Activated CD8-positive, alpha-beta memory T cell treated with anti-CD3 and anti-CD28 coated beads for 48 hours (primary cell): ENCODE measurements around the gene ZNF785.
"Not testable (repeated sequence)": the region's sequence is repeated elsewhere in the genome, so short reads cannot be mapped to it uniquely, and the experiment has no call there.

Source experiments
- DNase-seq, 3 experiments: peaks; one replicate each; pipeline ENCODE4 v3.0.0-alpha.2; 2020; ENCODE audit warnings: low read depth in 2 of 3, low spot score in 2 of 3

Gene ZNF785

GRCh38 chr16:30540916-30541464 is 44.5 kb downstream of the ZNF785 start:
- DNase-seq, result not testable (repeated sequence)

DNA sequence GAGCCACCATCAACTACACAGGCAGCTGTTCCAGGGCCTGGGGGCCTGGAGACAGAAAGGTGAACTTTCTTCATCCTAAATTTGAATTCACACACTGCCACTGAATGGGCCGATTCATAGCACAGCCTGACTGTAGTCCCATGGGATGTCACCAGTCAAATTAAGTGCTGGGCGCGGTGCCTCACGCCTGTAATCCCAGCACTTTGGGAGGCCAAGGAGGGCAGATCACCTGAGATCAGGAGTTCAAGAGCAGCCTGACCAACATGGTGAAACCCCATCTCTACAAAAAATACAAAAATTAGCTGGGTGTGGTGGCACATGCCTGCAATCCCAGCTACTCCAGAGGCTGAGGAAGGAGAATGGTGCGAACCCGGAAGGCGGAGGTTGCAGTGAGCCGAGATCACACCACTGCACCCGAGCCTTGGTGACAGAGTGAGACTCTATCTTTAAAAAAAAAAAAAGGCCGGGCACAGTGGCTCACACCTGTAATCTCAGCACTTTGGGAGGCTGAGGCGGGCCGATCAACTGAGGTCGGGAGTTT is 45.4 kb downstream of the ZNF785 start:
- DNase-seq, result not testable (repeated sequence)

DNA sequence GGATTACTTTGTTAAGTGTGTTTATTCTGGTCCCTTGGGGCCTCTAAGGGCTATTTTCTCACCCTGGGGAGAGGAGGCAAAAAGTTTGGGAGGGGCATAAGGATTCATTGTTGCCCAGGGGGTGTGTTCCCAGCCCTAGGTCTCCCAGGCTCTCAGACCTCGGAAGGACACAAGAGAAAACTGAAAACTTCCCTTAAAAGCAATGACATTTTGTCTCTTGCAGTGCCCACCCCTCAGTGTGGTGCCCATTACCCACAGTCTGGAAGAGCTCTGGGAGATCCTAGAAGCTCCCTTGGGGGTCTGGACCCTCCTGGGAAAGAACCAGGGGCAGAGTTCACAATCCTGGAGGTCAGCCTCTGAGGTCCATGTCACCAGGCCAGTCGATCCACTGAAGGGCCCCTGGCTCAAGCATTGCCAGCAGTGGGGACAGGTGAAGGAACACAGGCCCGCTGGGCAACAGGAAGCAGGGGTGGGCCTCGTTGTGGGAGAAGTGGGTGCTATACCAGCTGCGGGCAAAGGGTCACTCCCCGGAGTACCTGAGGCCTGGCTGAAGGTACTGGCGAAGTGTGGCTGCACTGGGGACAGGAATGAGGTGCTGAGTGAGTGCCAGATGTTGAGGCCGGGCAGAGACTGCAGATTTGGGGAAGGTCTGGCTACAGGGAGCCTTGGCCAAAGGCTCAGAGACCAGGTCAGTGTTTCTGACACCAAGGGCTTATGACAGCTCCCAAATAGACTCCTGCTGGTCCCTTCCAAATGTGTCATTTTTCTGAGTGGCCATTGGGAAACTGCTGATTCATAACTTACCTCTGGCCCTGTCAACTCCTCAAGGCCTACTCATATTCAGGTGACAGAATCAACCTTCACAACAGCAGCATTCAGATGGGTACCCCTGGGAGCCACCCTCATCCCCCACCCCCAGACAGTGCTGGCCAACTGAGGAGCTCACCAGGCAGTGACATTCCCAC is 46.2 kb downstream of the ZNF785 start:
- DNase-seq, result no peak

- DNase-seq, result not testable (repeated sequence)
Measured at GRCh38 chr16:30536391-30537024, 49.0 kb downstream of the ZNF785 start.

DNA sequence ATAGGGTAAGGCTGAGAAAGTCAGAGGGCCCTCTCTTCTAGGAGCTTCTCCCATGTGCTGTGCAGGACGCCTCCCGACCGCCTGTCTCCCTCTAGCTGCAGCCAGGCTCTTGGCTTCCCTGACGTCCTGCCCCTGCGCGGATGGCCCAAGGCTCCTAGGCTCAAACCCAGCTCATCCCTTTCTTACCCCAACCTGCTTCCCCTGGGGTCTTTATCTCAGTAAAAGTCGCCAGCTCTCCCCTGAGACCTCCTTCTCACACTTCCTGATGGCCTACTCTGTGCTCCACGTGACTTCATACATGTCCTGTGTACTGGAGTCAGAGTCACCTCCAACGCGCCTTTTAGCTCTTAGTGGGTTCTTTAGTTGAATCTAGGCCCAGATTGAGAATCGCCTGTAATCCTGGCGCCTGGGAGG is 49.7 kb downstream of the ZNF785 start:
- peak in 2 of 3 experiments; percentile 58 for DNase-seq

- DNase-seq, result no peak
Measured at GRCh38 chr16:30535106-30535776, 50.3 kb downstream of the ZNF785 start.

DNA sequence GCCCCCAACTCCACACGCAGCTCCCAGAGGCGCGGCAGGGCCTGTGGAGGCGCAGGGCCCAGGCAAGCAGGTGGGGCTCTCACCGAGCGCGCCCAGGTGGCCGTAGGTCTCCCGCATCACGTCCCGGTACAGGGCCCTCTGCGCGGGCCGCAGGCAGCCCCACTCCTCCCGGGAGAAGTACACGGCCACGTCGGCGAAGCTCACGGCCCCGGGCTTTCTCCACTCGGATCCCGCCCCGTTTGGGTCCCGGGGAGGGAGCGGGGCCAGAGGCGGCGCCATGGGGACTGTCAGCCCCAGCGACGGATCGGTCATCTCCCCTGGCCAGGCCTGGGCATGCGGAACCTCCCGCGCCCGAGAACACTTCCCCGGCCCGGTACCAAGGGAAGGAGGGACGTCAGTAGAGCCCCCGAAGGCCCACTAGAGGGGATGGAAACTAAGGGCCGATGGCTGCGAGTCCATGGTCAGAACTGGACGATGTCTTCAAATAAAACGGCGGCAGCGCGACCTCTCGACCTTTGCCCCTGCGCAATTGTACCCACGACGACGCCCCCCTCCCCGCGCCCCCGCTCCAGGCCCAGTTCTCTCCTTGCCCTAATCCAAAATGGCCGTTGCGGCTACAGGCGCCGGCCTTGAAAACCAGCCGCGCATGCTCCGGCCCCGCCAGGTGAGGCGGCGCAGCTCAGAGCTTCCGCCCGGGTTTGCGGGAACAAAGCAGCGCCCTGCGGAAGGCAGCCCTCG is 51.0 kb downstream of the ZNF785 start, which contains the start of gene ZNF747:
TSS of gene ZNF747 (minus strand) at position 491 of the 738 bp plus-strand sequence. CDS start at position 312, 179 bp downstream.
- DNase-seq, result peak; percentile 75 to 82 (median 79)

DNA sequence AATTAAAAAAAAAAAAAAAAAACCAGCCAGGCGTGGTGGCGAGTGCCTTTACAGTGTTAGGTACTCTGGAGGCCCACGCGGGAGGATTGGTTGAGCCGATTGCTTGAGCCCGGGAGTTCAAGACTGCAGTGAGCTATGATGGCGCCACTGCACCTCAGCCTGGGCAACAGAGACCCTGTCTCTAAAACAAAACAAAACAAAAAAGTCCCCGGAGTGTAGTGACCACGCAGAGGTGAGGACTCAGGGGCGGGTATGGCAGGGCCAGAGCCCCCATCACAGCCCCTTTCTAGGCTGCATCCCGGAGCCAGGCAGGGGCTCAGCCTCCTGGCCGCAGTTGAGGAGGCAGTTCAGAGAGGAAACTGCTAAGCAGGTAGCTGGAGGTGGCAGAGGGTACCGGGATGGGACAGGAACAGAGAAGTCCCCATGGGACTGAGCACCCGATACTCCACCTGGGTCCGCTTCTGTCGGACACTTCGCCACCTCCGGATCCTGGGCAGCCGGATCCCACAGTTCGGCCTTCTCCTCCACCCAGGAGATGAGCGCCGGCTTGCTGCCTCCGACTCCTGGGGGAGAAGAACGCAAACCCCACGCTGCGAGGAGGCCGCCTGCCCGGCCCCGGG is 51.6 kb downstream of the ZNF785 start:
- DNase-seq, result no peak

DNA sequence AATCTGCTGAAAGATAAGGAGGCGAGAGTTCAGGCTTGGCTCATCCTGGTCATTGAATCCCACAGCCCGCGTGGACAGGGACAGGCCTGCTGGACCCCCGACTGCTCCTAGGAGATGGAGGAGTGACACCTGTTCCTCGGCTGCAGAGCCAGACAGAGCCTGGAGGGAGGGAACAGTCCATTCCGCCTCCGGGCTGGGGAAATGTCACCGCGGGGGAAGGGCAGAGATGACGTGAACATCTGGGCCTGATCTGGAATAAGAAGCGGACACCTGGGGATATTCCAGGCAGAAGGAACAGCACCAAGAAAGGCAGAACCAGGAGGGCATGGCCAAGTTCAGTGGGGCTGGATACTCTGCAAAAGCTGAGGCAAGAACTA is 52.4 kb downstream of the ZNF785 start:
- DNase-seq, result no peak

DNA sequence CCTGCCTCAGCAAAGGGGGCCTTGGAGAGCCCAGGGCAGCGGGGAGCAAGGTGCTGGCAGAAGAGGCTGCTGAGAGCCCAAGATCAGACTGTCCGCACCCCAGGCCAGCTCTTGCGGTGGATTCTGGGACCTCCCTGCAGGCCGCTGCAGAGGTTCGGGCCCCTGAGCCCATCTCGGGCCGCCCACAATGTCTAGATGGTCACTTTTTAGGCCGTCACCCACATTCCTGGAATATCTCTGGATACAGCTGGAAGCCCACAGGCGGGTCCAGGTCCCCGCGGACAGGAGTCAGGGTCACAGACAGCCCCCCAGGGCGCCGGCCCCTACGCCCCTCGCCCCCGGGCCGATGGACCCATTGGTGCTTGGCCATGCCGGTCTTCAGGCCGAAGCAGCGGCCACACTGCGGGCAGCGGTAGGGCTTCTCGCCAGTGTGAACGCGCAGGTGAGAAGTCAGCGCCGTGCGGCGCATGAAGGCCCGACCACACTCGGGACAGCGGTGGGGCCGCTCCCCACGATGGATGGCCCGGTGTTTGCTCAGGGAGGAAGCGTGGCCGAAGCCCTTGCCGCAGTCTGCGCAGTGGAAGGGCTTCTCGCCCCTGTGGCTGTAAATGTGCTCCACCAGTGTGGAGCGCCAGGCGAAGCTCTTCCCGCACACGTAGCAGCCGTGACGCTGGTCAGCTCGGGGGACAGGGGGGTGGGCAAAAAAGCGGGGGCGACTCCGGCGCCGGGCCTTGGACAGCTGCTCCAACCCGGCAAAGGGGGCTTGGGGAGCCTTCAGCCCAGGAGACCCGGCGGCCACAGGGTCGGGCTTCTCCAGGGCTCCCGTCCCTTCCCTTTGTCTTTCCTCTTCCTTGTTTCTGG is 53.0 kb downstream of the ZNF785 start:
- no peak for DNase-seq
